ENCODE measurements around the gene PROSER3.
"Not testable (repeated sequence)": the region's sequence is repeated elsewhere in the genome, so short reads cannot be mapped to it uniquely, and the experiment has no call there.

The PROSER3 gene

DNA sequence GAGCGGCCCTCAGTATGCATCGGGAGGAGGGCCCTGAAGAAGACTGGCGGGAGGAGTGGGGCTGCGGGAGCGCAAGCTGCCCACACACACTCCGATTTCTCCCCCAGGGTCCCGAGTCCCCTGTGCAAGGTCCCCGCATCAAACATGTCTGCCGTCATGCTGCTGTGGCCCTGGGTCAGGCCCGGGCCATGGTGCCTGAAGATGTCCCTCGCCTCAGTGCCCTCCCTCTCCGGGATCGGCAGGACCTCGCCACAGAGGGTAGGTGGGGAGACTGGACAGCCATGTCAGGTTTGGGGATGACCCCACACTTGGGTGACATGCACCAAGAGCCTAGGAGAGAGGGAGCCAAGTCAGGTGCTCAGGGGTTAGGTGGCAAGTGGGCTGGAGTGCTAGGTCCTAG lies 35.5 kb upstream of the PROSER3 start:
- no peak for DNase-seq (ENCODE audit: low read depth in 3 of 3)

DNA sequence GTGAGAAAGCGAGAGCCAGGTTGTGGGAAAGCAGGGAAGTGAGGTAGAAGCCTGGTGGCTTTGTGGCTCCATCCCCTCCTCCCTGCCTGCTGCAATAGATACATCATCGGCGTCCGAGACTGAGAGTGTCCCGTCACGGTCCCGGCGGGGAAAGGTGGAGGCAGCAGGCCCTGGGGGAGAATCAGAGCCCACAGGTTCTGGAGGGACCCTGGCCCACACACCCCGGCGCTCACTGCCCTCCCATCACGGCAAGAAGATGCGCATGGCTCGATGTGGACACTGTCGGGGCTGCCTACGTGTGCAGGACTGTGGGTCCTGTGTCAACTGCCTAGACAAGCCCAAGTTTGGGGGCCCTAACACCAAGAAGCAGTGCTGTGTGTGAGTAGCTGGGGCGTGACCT lies 35.1 kb upstream of the PROSER3 start:
- no peak for DNase-seq (ENCODE audit: low read depth in 3 of 3)

DNA sequence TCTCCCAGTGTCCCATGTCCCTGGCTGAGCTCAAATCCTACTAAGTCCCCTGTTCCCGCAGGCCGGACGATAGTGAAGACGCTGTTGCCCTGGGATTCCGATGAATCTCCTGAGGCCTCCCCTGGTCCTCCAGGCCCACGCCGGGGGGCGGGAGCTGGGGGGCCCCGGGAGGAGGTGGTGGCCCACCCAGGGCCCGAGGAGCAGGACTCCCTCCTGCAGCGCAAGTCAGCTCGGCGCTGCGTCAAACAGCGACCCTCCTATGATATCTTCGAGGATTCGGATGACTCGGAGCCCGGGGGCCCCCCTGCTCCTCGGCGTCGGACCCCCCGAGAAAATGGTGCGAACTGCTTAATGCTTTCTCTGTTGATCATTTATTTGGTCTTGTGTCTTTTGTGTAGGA lies 34.3 kb upstream of the PROSER3 start:
- DNase-seq (ENCODE audit: low read depth in 3 of 3): no peak

DNA sequence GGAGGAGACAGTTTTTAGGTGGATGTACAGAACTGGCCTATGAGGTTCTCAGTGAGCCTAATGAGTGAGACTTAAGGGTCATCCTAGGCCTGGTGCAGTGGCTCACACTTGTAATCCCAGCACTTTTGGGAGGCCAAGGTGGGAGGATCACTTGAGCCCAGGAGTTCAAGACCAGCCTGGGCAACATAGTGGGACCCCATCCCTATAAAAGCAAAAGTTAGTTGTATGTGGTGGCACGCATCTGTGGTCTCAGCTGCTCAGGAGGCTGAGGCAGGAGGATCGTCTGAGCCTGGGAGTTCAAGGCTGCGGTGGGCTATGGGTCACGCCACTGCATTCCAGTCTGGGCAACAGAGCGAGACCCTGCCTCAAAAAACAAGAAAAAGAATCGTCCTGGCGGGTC lies 33.8 kb upstream of the PROSER3 start:
- not testable (repeated sequence) for DNase-seq (ENCODE audit: low read depth in 3 of 3)

DNA sequence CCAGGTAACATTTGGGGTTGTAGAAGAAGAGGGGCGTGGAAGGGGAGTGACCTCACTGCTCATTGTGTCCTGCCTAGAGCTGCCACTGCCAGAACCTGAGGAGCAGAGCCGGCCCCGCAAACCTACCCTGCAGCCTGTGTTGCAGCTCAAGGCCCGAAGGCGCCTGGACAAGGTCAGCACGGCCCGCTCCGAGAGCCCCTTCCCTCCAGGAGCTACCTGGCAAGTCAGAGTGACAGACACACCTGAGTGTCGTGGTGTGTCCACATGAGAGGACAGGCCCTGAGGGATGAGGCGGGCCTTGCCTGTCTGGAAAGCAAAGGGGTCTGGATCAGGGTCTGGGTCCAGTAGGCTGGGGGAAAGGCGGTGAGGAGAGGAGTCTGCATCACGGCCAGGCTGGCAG lies 33.4 kb upstream of the PROSER3 start:
- DNase-seq (ENCODE audit: low read depth in 3 of 3): no peak

DNA sequence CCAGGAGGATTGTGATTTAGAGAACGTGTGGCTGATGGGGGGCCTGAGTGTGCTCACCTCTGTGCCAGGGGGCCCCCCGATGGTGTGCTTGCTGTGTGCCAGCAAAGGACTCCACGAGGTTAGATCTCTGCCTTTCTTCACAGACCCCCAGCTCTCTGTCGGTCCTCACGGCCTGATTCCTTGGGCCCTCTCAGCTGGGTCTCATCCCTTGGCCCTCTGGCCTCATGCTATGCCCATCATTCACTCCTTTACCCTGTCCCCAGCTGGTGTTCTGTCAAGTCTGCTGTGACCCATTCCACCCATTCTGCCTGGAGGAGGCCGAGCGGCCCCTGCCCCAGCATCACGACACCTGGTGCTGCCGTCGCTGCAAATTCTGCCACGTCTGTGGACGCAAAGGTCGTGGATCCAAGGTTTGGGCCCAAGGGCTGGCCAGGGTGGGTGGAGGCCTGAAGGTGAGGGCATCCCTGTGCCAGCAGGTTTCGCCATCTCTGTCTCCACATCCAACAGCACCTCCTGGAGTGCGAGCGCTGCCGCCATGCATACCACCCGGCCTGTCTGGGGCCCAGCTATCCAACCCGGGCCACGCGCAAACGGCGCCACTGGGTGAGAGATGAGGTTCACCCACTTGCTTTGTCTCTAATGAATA lies 32.6 kb upstream of the PROSER3 start:
- no peak for DNase-seq (ENCODE audit: low read depth in 3 of 3)

DNA sequence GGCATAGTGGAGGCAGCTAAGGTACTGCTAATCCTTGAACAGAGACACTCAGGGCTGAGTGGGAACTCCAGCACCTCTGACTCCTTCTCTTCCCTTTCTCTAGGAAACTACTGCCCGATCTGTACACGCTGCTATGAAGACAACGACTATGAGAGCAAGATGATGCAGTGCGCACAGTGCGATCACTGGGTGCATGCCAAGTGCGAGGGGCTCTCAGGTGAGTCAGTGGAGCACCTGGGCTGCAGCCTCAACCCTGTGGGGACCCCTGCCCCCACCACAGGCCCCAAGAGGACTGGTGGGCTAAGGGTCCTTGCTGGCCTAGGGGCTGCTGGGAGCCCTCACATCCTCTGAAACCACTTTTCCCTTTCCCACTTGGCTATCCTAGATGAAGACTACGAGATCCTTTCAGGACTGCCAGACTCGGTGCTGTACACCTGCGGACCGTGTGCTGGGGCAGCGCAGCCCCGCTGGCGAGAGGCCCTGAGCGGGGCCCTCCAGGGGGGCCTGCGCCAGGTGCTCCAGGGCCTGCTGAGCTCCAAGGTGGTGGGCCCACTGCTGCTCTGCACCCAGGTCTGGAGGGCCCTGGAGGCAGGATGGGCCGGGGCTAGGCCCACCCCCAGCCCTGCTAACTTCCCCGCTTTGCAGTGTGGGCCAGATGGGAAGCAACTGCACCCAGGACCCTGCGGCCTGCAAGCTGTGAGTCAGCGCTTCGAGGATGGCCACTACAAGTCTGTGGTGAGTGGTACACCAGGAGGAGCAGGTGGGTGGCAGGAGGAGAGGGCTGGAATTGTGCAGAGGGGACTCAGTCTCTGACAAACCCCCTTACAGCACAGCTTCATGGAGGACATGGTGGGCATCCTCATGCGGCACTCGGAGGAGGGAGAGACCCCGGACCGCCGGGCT lies 30.7 kb upstream of the PROSER3 start:
- DNase-seq (ENCODE audit: low read depth in 3 of 3): no peak

DNA sequence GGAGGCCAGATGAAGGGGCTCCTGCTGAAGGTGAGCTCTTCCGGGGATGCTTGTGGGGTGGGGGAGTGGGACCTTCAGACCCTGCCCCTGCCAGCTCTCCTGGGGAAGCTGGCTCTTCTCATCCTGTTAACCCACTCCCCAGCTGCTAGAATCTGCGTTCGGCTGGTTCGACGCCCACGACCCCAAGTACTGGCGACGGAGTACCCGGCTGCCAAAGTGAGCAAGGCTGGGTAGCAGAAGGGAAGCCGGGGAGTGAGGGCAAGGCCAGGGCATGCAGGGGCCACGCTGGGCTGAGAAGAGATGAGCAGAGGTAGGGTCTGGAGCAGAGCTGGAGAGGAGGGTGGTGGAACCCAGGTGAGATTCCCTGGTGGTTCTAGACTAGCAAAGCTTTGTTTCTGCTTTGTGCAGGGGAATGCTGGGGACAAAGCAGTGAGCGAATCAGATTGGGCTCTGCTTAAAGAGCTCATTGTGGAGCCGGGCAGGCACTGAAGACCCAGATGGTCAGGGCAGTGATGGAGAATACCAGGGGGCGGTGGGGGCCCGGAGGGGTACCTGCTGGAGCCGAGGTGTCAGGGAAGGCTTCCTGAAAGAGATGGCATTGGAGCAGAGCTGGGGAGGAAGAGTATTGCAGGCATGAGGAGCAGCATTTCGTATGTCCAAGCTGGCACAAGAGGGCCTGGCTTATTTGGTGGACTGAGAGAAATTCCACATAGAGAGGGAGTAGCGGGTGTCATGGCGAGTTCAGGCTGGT lies 29.8 kb upstream of the PROSER3 start:
- DNase-seq (ENCODE audit: low read depth in 3 of 3): no peak

DNA sequence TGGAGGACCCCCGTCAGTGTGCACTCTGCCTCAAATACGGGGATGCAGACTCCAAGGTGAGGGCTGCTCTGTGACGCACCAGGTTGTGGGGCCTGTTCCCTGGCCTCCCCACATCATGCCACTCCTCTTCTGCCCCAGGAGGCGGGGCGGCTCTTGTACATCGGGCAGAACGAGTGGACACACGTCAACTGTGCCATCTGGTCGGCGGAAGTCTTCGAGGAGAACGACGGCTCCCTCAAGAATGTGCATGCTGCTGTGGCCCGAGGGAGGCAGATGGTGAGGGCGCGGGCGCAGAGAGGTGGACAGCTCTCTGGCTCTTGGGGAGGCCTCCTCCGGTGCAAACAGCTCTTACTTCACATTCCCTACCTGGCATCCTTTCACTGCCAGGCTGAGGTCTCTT lies 29.0 kb upstream of the PROSER3 start:
- no peak for DNase-seq (ENCODE audit: low read depth in 3 of 3)

DNA sequence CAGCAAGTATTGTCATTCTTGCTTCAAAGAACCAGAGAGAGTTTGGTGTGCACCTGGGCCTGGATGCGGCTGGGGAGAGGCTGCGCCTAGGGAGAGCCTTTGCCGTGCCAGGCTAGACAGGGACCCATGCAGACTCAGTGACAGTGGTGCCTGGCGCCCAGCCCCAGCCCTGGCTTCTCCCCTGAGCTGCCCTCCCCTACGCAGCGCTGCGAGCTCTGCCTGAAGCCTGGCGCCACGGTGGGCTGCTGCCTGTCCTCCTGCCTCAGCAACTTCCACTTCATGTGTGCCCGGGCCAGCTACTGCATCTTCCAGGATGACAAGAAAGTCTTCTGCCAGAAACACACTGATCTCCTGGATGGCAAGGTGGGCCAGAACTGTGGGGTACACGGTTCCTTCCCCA lies 28.2 kb upstream of the PROSER3 start:
- DNase-seq (ENCODE audit: low read depth in 3 of 3): no peak

DNA sequence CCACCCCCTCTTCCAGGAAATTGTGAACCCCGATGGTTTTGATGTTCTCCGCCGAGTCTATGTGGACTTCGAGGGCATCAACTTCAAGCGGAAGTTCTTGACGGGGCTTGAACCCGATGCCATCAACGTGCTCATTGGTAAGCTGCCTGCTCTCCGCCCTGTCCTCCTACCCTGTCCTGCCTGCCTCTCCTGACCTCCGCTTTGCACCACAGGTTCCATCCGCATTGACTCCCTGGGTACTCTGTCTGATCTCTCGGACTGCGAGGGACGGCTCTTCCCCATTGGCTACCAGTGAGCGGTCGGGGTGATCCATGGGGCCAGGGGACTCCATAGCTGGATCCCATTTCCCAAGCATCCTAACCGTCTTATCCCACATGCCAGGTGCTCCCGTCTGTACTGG lies 27.6 kb upstream of the PROSER3 start:
- DNase-seq (ENCODE audit: low read depth in 3 of 3): no peak

DNA sequence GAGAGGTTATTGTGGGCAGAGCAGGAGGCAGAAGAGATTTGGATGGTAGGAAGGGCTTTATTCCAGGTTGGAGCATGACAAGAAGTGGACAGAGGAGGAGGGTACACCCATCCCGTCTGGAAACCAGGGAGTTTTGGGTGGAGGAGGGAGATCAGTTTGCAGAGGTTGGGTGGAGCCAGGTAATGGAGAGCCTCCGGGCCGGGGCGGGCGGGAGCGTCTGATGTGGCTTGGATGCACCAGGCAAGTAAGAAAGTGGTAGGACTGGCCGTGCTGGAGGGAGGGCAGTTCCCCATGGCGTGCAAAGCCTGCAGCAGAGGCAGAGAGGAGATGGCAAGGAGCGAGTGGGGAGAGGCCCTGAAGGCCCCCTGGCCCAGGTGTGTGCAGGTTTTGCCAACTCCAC lies 26.6 kb upstream of the PROSER3 start:
- DNase-seq (ENCODE audit: low read depth in 3 of 3): no peak

DNA sequence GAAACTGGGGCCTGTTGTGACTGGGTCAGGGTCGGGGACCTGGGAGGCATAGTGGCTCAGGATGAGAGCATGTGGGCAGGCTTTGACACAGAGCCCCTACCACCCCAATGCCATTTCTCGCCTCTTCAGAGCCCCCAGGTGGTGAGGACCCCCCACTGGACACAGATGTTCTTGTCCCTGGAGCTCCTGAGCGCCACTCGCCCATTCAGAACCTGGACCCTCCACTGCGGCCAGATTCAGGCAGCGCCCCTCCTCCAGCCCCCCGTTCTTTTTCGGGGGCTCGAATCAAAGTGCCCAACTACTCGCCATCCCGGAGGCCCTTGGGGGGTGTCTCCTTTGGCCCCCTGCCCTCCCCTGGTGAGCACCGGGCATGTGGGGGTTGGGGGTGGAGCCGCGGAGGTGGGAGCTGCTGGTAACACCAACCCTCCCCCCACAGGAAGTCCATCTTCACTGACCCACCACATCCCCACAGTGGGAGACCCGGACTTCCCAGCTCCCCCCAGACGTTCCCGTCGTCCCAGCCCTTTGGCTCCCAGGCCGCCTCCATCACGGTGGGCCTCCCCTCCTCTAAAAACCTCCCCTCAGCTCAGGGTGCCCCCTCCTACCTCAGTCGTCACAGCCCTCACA lies 26.1 kb upstream of the PROSER3 start:
- DNase-seq (ENCODE audit: low read depth in 3 of 3): no peak

DNA sequence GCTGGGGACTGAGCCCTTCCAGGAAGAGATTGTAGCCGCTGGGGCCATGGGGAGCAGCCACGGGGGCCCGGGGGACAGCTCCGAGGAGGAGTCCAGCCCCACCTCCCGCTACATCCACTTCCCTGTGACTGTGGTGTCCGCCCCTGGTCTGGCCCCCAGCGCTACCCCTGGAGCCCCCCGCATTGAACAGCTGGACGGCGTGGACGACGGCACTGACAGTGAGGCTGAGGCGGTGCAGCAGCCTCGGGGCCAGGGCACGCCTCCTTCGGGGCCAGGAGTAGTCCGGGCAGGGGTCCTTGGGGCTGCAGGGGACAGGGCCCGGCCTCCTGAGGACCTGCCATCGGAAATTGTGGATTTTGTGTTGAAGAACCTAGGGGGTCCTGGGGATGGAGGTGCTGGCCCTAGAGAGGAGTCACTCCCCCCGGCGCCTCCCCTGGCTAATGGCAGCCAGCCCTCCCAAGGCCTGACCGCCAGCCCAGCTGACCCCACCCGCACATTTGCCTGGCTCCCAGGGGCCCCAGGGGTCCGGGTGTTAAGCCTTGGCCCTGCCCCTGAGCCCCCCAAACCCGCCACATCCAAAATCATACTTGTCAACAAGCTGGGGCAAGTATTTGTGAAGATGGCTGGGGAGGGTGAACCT lies 25.3 kb upstream of the PROSER3 start:
- DNase-seq (ENCODE audit: low read depth in 3 of 3): no peak

DNA sequence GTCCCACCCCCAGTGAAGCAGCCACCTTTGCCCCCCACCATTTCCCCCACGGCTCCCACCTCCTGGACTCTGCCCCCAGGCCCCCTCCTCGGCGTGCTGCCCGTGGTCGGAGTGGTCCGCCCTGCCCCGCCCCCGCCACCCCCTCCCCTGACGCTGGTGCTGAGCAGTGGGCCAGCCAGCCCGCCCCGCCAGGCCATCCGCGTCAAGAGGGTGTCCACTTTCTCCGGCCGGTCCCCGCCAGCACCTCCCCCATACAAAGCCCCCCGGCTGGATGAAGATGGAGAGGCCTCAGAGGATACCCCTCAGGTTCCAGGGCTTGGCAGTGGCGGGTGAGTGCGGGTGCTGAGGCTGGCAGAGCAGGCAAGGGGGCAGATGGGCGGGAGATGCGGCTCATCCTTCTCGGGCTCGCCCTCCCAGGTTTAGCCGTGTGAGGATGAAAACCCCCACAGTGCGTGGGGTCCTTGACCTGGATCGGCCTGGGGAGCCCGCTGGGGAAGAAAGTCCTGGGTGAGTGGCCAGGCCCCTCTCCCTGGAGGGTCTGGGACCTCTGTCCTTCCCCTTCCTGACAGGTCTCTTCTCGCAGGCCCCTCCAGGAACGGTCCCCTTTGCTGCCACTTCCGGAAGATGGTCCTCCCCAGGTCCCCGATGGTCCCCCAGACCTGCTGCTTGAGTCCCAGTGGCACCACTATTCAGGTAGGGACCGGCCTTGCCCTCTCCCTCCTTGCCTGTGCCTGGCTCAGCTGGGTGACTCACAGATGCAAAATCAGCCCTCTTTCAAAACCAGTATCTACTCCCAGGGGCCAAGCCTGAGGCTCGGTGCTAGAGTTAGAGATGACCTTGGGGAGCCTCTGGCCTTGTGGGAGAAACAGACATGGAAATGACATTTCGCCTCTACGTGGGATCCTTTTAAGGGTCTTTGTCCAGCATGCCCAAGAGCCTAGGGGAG lies 24.5 kb upstream of the PROSER3 start:
- no peak for DNase-seq (ENCODE audit: low read depth in 3 of 3)

DNA sequence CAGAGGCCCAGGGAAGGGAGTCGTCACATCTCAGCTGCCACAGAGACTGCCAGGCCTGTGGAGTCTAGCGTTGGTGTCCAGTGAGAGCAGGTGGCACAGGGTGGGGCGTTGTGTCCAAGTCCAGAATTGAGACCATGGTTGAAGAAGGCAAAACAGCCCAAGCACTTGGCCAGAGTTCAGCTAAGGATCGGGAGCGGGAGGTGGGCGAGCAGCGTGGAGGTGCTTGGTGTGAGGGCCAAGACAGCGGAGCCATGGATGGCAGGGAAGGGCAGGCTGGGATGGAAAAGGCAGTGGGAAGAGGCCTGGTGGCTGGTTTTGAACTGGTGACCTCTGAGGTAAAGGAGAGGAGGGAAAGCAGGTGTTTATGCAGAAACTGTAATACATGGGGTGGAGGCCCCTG lies 23.7 kb upstream of the PROSER3 start:
- no peak for DNase-seq (ENCODE audit: low read depth in 3 of 3)

DNA sequence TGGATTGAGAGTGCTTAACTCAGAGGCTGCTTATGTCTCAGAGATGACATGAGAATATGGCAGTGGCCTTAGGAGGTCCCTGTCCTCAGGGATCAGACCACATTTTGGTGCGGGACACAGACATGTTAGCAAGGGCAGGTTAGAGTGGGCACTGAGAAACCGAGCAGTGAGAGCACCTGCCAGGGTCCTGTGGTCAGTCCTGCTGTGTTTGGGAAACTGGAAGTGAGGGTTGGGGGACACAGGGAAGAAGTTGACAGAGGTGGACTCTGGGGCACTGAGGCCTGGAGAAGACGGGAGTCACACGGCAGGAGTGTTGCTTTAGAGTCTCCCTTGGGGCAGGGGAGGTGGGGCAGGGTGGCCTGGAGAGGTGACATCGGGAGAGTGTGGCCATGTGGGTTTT lies 23.1 kb upstream of the PROSER3 start:
- DNase-seq (ENCODE audit: low read depth in 3 of 3): no peak

DNA sequence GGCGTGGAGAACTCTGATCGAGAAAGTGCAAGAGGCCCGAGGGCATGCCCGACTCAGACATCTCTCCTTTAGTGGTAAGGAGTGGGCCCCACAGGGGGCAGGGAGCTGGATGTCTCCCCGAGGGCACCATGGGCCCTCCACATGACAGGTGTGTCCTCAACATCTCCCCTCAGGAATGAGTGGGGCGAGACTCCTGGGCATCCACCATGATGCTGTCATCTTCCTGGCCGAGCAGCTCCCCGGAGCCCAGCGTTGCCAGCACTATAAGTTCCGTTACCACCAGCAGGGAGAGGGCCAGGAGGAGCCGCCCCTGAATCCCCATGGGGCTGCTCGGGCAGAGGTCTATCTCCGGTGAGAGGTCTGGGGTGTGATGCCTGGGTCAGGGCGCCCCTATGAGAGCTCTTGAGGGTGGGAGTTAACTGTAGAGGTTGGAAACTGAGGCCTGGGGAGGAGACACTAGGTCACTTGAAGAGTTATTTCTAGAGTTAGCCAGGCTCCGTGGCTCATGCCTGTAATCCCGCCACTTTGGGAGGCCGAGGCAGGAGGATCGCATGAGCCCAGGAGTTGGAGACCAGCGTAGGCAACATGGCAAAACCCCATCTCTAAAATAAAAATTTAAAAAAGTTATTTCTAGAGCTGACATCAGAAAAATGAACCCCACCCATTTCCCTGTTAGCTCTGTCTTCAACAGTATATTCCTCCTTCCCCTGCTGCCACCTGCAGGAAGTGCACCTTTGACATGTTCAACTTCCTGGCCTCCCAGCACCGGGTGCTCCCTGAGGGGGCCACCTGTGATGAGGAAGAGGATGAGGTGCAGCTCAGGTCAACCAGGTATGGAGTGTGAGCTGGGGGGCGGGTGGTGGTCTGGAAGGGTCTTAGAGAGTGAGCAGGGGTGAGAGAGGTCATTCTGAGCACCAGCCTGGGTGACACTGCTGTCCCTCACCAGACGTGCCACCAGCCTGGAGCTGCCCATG lies 20.8 kb upstream of the PROSER3 start:
- DNase-seq (ENCODE audit: low read depth in 3 of 3): no peak

Data from stimulated activated CD4-positive, alpha-beta T cell treated with anti-CD3 and anti-CD28 coated beads, TNF-alpha, amount 100 ng/mL, for 4 hours (primary cell).